HG03066 (cell line): Measurements from ENCODE around the gene MGMT.

ENCODE experiments used
- ATAC-seq: cut with Tn5 transposase; IDR thresholded peaks from one replicate; pipeline ENCODE4 v1.9.1; 2021; ENCODE audit warnings: low read depth; ENCODE audit not compliant: unreplicated experiment

The MGMT gene

GRCh38 chr10:129516846-129517679, 50.0 kb downstream of the MGMT start:
- ATAC-seq, result no peak

- no peak for ATAC-seq
These were observed 50.6 kb downstream of the MGMT start for GRCh38 chr10:129517680-129518057.

GRCh38 chr10:129518793-129519192, 51.8 kb downstream of the MGMT start:
- no peak for ATAC-seq

- no peak for ATAC-seq
These were observed 53.5 kb downstream of the MGMT start for GRCh38 chr10:129520440-129521080.

- no peak for ATAC-seq
These were observed 54.4 kb downstream of the MGMT start for GRCh38 chr10:129521161-129522025.

- no peak for ATAC-seq
These were observed 55.1 kb downstream of the MGMT start for GRCh38 chr10:129522041-129522585.

GRCh38 chr10:129523031-129523722, 56.1 kb downstream of the MGMT start:
- ATAC-seq, result no peak

GRCh38 chr10:129523723-129524316, 56.8 kb downstream of the MGMT start:
- no peak for ATAC-seq

- ATAC-seq, result no peak
These were observed 57.9 kb downstream of the MGMT start for GRCh38 chr10:129524936-129525335.

GRCh38 chr10:129525401-129525801, 58.4 kb downstream of the MGMT start:
- ATAC-seq, result no peak

GRCh38 chr10:129526943-129527342, 59.9 kb downstream of the MGMT start:
- no peak for ATAC-seq

- no peak for ATAC-seq
These were observed 61.4 kb downstream of the MGMT start for GRCh38 chr10:129528376-129528978.

GRCh38 chr10:129530581-129530980, 63.5 kb downstream of the MGMT start:
- no peak for ATAC-seq

GRCh38 chr10:129531195-129531968, 64.3 kb downstream of the MGMT start:
- no peak for ATAC-seq

- ATAC-seq, result no peak
These were observed 65.1 kb downstream of the MGMT start for GRCh38 chr10:129531969-129532660.

GRCh38 chr10:129532838-129533237, 65.8 kb downstream of the MGMT start:
- ATAC-seq, result no peak

GRCh38 chr10:129533281-129533680, 66.2 kb downstream of the MGMT start:
- no peak for ATAC-seq

- no peak for ATAC-seq
These were observed 67.8 kb downstream of the MGMT start for GRCh38 chr10:129534826-129535225.
